ENCODE results near the gene XKR8. TPM values are rescaled to one million over a fixed set of nuclear protein-coding genes. Genes with fewer than 3 reads are reported as not detected.

The XKR8 gene
- total and polyA plus RNA-seq, 10 donors: 4.2 to 17.4 (median 8.1) TPM

DNA sequence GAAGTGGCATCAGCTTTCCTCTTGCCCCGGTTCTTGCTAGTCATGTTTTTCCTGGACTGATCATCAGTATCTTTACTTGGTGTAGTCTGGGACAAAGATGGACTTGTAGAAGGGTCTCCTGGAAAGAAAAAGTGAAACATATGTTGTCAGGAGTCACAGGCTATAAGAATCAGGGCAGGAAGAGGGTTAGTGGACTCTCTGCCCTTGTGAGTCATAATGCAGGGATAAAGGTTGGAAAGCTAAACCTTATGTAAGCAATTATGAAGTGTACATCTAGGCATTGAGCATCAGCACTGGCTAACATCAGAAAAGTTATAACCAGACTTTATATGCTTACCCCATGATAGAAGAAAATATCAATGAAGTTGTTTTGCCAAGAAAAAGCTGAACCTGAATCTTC is 51.2 kb downstream of the XKR8 start:
- Histone ChIP-seq H3K27ac (no peak overlapping the region), H3K4me1 (no peaks in the 10 kb centered on the region), H3K36me3 (peaks cover 5 to 98% (median 42%) of the 10 kb centered on the region in 6 donors), H3K4me3 (no peak overlapping the region), H3K27me3 (replicated peaks in 1 of 7) (no peaks in the 10 kb centered on the region), H3K9me3 (no peaks in the 10 kb centered on the region)
- no peak for DNase-seq
- WGBS, 5 donors: 89 to 100% (median 93%) methylated on average over 1 of the region's 1 CpG
- intact Hi-C loops (cut with DNase I; ENCODE audit: low total_unique reads): no loop called here
- no peak for TF ChIP-seq POLR2AphosphoS5 (IDR thresholded peaks at IDR 0.05)

Other genes with a start within 250 kb of the XKR8 start
- 10 to 100 TPM; 10.1 to 18.2 (median 15.5) TPM for gene FAM76A, start 234.0 kb upstream of the XKR8 start, total RNA-seq
- gene FAM76A, start 234.0 kb upstream of the XKR8 start, polyA plus RNA-seq: 1 to 10 TPM; 4.0 to 5.4 (median 4.1) TPM
- gene STX12, start 186.8 kb upstream of the XKR8 start, total RNA-seq: 10 to 100 TPM; 45.4 to 88.1 (median 54.0) TPM
- 10 to 100 TPM; 17.7 to 33.2 (median 20.2) TPM for gene STX12, start 186.8 kb upstream of the XKR8 start, polyA plus RNA-seq
- gene PPP1R8, start 129.2 kb upstream of the XKR8 start, total RNA-seq: 10 to 100 TPM; 24.7 to 39.1 (median 30.1) TPM
- 10 to 100 TPM; 22.5 to 33.8 (median 29.1) TPM for gene PPP1R8, start 129.2 kb upstream of the XKR8 start, polyA plus RNA-seq
- gene THEMIS2, start 87.4 kb upstream of the XKR8 start, total RNA-seq: 100 to 1,000 TPM; 166 to 433 (median 273) TPM
- 100 to 1,000 TPM in 1 of 3 donors, 10 to 100 TPM in 2; 82.4 to 122 (median 88.8) TPM for gene THEMIS2, start 87.4 kb upstream of the XKR8 start, polyA plus RNA-seq
- 10 to 100 TPM; 32.2 to 49.1 (median 38.1) TPM for gene RPA2, start 45.4 kb upstream of the XKR8 start, total RNA-seq
- gene RPA2, start 45.4 kb upstream of the XKR8 start, polyA plus RNA-seq: 10 to 100 TPM; 47.5 to 61.8 (median 60.9) TPM
- 1 to 10 TPM in 6 of 7 donors, under 1 TPM in 1; 0.46 to 2.5 (median 1.4) TPM for gene SMPDL3B, start 25.0 kb upstream of the XKR8 start, total RNA-seq
- under 1 TPM in 2 of 3 donors, not detected in 1; 0.13 to 0.21 TPM for gene SMPDL3B, start 25.0 kb upstream of the XKR8 start, polyA plus RNA-seq
- 10 to 100 TPM; 16.5 to 26.4 (median 21.8) TPM for gene EYA3, start 128.6 kb downstream of the XKR8 start, total RNA-seq
- 1 to 10 TPM; 3.5 to 5.4 (median 3.6) TPM for gene EYA3, start 128.6 kb downstream of the XKR8 start, polyA plus RNA-seq
- gene PTAFR, start 216.7 kb downstream of the XKR8 start, total RNA-seq: 10 to 100 TPM; 13.8 to 32.2 (median 28.2) TPM
- 1 to 10 TPM; 5.0 to 7.5 (median 5.7) TPM for gene PTAFR, start 216.7 kb downstream of the XKR8 start, polyA plus RNA-seq